Neural cell (in vitro differentiated cells): ENCODE measurements around the gene ZCCHC24. TPM values are rescaled to one million over a fixed set of nuclear protein-coding genes. Genes with fewer than 3 reads are reported as not detected.

Experiments used
- H2AFZ ChIP-seq: fragments of 200-600, 300-800 bp; sonication (generic), shearing (Covaris generic); 2 replicates; pipeline ENCODE4 v1.6.0; 2014; ENCODE audit warnings: low read depth, mild to moderate bottlenecking, antibody characterized with exemption, low read length, moderate library complexity
- H3F3A ChIP-seq: fragments of 200-600 bp; shearing (Covaris generic); 2 replicates; pipeline ENCODE4 v1.6.1; 2016; ENCODE audit warnings: mild to moderate bottlenecking, moderate library complexity, mixed read lengths, antibody characterized with exemption, low read length; ENCODE audit not compliant: insufficient read depth, poor library complexity, severe bottlenecking
- H3K27ac ChIP-seq: fragments of 200-600, 300-800 bp; sonication (generic), shearing (Covaris generic); 2 replicates; pipeline ENCODE4 v1.5.1; 2014; ENCODE audit warnings: mild to moderate bottlenecking, low read length, moderate library complexity
- H3K27me3 ChIP-seq: fragments of 300-800, 200-600 bp; sonication (generic), shearing (Covaris generic); 2 replicates; pipeline ENCODE4 v1.6.0; 2014; ENCODE audit warnings: mild to moderate bottlenecking, low read depth, low read length, moderate library complexity; ENCODE audit not compliant: insufficient read depth
- H3K36me3 ChIP-seq: fragments of 300-800, 200-600 bp; sonication (generic), shearing (Covaris generic); 2 replicates; pipeline ENCODE4 v1.5.1; 2014; ENCODE audit warnings: mild to moderate bottlenecking, antibody characterized with exemption, low read length, moderate library complexity; ENCODE audit not compliant: insufficient read depth
- H3K4me2 ChIP-seq: fragments of 300-800, 200-600 bp; sonication (generic), shearing (Covaris generic); 2 replicates; pipeline ENCODE4 v1.6.0; 2014; ENCODE audit warnings: mild to moderate bottlenecking, low read length
- H3K4me3 ChIP-seq: fragments of 300-800, 200-600 bp; sonication (generic), shearing (Covaris generic); 2 replicates; pipeline ENCODE4 v1.5.1; 2014; ENCODE audit warnings: mild to moderate bottlenecking, low read length, moderate library complexity
- H3K79me2 ChIP-seq: fragments of 200-600 bp; shearing (Covaris generic); replicated peaks from 2 replicates; pipeline ENCODE4 v1.6.0; 2014; ENCODE audit warnings: mild to moderate bottlenecking, low read length, moderate library complexity; ENCODE audit not compliant: insufficient read depth
- H3K9ac ChIP-seq: fragments of 300-800, 200-600 bp; sonication (generic), shearing (Covaris generic); 2 replicates; pipeline ENCODE4 v1.6.1; 2016; ENCODE audit warnings: mild to moderate bottlenecking, low read length, mixed read lengths
- H3K9me2 ChIP-seq: fragments of 200-600 bp; shearing (Covaris generic); 2 replicates; pipeline ENCODE4 v1.6.1; 2016; ENCODE audit warnings: mild to moderate bottlenecking, low read length, mixed read lengths; ENCODE audit not compliant: insufficient read depth
- H3K9me3 ChIP-seq: fragments of 200-600, 300-800 bp; sonication (generic), shearing (Covaris generic); 2 replicates; pipeline ENCODE4 v1.6.1; 2016; ENCODE audit warnings: mild to moderate bottlenecking, mixed run types, low read length, moderate library complexity, mixed read lengths
- H4K20me1 ChIP-seq: fragments of 200-600 bp; shearing (Covaris generic); 2 replicates; pipeline ENCODE4 v1.6.1; 2016; ENCODE audit warnings: mild to moderate bottlenecking, mixed run types; ENCODE audit not compliant: insufficient read depth
- CTCF ChIP-seq: fragments of 450-650 bp; IDR thresholded peaks from 2 replicates; pipeline ENCODE4 v1.5.1; 2014; ENCODE audit warnings: antibody characterized with exemption, mild to moderate bottlenecking, moderate library complexity; ENCODE audit not compliant: poor library complexity, severe bottlenecking
- EP300 ChIP-seq: fragments of 450-650 bp; conservative IDR thresholded peaks from 2 replicates; pipeline ENCODE4 v1.6.1; 2014; ENCODE audit warnings: antibody characterized with exemption, mild to moderate bottlenecking, moderate library complexity; ENCODE audit not compliant: poor library complexity, severe bottlenecking
- EZH2 ChIP-seq: fragments of 200-600, 300-800 bp; shearing (Covaris generic), sonication (generic); IDR thresholded peaks from 2 replicates; pipeline ENCODE4 v1.6.1; 2014; ENCODE audit warnings: antibody characterized with exemption, low read length, borderline replicate concordance, mild to moderate bottlenecking; ENCODE audit not compliant: insufficient read depth, poor library complexity, severe bottlenecking
- MXI1 ChIP-seq: fragments of 450-650 bp; conservative IDR thresholded peaks from 2 replicates; pipeline ENCODE4 v1.6.1; 2014; ENCODE audit warnings: antibody characterized with exemption, mild to moderate bottlenecking; ENCODE audit not compliant: poor library complexity, severe bottlenecking
- POLR2AphosphoS5 ChIP-seq: IDR thresholded peaks from 2 replicates; pipeline ENCODE4 v1.6.1; 2012
- RAD21 ChIP-seq: fragments of 450-650 bp; conservative IDR thresholded peaks from 2 replicates; pipeline ENCODE4 v1.6.1; 2014; ENCODE audit warnings: antibody characterized with exemption, mild to moderate bottlenecking, moderate library complexity
- SMC3 ChIP-seq: fragments of 450-650 bp; conservative IDR thresholded peaks from 2 replicates; pipeline ENCODE4 v1.6.1; 2014; ENCODE audit warnings: antibody characterized with exemption, mild to moderate bottlenecking, moderate library complexity; ENCODE audit not compliant: poor library complexity
- TAF1 ChIP-seq: IDR thresholded peaks from 2 replicates; pipeline ENCODE4 v1.6.1; 2012; ENCODE audit warnings: low read depth
- polyA plus RNA-seq: library from polyadenylated mRNA; depleted of rRNA; stranded (reverse); fragments of >200 nt; gene quantifications from 2 replicates; pipeline ENCODE4 v1.2.3, GENCODE V29; 2014
- TF ChIP-seq, protein P1 (sequence below): IDR thresholded peaks from 2 replicates; pipeline ENCODE4 v1.6.1; 2012; ENCODE audit warnings: borderline replicate concordance

ZCCHC24 gene
- polyA plus RNA-seq, 1 donor from 2014 or later: not detected

- Histone ChIP-seq H3K79me2 (no peaks in the 10 kb centered on the region), H3F3A (no peaks in the 10 kb centered on the region)
Observed at GRCh38 chr10:79360499-79361342, 84.7 kb downstream of the ZCCHC24 start.

DNA sequence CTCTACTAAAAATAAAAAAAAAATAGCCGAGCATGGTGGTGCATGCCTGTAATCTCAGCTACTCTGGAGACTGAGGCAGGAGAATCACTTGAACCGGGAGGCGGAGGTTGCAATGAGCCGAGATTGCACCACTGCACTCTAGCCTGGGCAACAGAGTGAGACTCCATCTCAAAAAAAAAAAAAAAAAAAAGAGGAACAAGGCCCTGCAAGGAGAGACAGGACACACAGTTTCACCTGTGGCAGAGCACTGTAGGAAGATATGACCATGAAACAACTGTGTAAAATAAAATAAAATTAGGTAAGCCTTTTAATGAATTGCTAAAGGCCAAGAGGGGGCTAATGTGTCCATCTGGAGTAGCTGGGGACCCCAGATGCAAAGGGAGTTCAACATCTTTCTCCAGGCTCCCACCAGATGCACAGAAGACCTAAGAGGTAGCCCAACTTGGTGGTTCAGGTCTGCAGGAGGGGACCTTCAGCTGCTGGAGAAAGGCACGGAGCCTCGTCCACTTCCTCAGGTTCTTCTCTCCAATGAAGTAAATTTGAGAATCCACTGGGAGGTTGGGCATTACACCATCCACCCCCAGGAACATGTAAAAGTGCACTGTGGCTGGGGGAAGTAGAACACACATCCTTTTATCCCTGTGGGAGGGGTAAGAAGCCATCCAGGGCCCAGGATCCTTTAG is 85.5 kb downstream of the ZCCHC24 start:
- H3K36me3 ChIP-seq: no peaks in the 10 kb centered on the region
- H3K27ac ChIP-seq: no peak overlapping the region
- no peaks in the 10 kb centered on the region for H3K9me2 ChIP-seq
- H3K4me3 ChIP-seq: no peak overlapping the region
- no peak overlapping the region for H2AFZ ChIP-seq
- H4K20me1 ChIP-seq: no peaks in the 10 kb centered on the region
- no peaks in the 10 kb centered on the region for H3K27me3 ChIP-seq
- H3K4me2 ChIP-seq: no peak overlapping the region
- no peaks in the 10 kb centered on the region for H3K9me3 ChIP-seq
- no peaks in the 10 kb centered on the region for H3K79me2 ChIP-seq
- no peaks in the 10 kb centered on the region for H3F3A ChIP-seq
- H3K9ac ChIP-seq: no peak overlapping the region
- TF ChIP-seq MXI1 (no peak), POLR2AphosphoS5 (no peak), RAD21 (no peak), EZH2 (no peak), EP300 (no peak), CTCF (no peak), TAF1 (no peak), SMC3 (no peak)
- TF ChIP-seq, protein P1, sequence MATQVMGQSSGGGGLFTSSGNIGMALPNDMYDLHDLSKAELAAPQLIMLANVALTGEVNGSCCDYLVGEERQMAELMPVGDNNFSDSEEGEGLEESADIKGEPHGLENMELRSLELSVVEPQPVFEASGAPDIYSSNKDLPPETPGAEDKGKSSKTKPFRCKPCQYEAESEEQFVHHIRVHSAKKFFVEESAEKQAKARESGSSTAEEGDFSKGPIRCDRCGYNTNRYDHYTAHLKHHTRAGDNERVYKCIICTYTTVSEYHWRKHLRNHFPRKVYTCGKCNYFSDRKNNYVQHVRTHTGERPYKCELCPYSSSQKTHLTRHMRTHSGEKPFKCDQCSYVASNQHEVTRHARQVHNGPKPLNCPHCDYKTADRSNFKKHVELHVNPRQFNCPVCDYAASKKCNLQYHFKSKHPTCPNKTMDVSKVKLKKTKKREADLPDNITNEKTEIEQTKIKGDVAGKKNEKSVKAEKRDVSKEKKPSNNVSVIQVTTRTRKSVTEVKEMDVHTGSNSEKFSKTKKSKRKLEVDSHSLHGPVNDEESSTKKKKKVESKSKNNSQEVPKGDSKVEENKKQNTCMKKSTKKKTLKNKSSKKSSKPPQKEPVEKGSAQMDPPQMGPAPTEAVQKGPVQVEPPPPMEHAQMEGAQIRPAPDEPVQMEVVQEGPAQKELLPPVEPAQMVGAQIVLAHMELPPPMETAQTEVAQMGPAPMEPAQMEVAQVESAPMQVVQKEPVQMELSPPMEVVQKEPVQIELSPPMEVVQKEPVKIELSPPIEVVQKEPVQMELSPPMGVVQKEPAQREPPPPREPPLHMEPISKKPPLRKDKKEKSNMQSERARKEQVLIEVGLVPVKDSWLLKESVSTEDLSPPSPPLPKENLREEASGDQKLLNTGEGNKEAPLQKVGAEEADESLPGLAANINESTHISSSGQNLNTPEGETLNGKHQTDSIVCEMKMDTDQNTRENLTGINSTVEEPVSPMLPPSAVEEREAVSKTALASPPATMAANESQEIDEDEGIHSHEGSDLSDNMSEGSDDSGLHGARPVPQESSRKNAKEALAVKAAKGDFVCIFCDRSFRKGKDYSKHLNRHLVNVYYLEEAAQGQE: no peak

More at GRCh38 chr10:79360499-79361342, 84.7 kb downstream of the ZCCHC24 start:
- H3K36me3 ChIP-seq: no peaks in the 10 kb centered on the region
- no peaks in the 10 kb centered on the region for H3K9me2 ChIP-seq
- H3K9me3 ChIP-seq: no peaks in the 10 kb centered on the region
- no peak overlapping the region for H3K4me2 ChIP-seq
- no peak for TF ChIP-seq CTCF
- TF ChIP-seq EP300: no peak
- no peak for TF ChIP-seq POLR2AphosphoS5
- no peaks in the 10 kb centered on the region for H4K20me1 ChIP-seq
- H3K27me3 ChIP-seq: no peaks in the 10 kb centered on the region
- no peak overlapping the region for H3K27ac ChIP-seq
- H3K4me3 ChIP-seq: no peak overlapping the region
- H3K9ac ChIP-seq: no peak overlapping the region
- H2AFZ ChIP-seq: no peak overlapping the region
